ENCODE measurements around the gene NHLH1. TPM values are rescaled to one million over a fixed set of nuclear protein-coding genes. Genes with fewer than 3 reads are reported as not detected.

NHLH1 gene
- polyA plus RNA-seq, 3 donors, result 0.09 to 0.24 (median 0.12) TPM

Other genes starting within 250 kb of the NHLH1 start
- gene ATP1A4, start 215.5 kb upstream of the NHLH1 start, polyA plus RNA-seq (ENCODE audit: insufficient read length in 3 of 3), result under 1 TPM; 0.11 to 0.32 (median 0.12) TPM
- under 1 TPM; 0.20 to 0.65 (median 0.33) TPM for gene CASQ1, start 176.5 kb upstream of the NHLH1 start, polyA plus RNA-seq (ENCODE audit: insufficient read length in 3 of 3)
- 100 to 1,000 TPM in 1 of 3 donors, 10 to 100 TPM in 2; 86.8 to 117 (median 99.7) TPM for gene PEA15, start 161.7 kb upstream of the NHLH1 start, polyA plus RNA-seq (ENCODE audit: insufficient read length in 3 of 3)
- 100 to 1,000 TPM; 200 to 285 (median 205) TPM for gene DCAF8, start 104.5 kb upstream of the NHLH1 start, polyA plus RNA-seq (ENCODE audit: insufficient read length in 3 of 3)
- gene PEX19, start 81.9 kb upstream of the NHLH1 start, polyA plus RNA-seq (ENCODE audit: insufficient read length in 3 of 3), result 10 to 100 TPM; 79.0 to 88.5 (median 80.8) TPM
- 100 to 1,000 TPM; 157 to 174 (median 165) TPM for gene COPA, start 23.8 kb upstream of the NHLH1 start, polyA plus RNA-seq (ENCODE audit: insufficient read length in 3 of 3)
- gene NCSTN, start 23.7 kb upstream of the NHLH1 start, polyA plus RNA-seq (ENCODE audit: insufficient read length in 3 of 3), result 100 to 1,000 TPM; 150 to 170 (median 150) TPM
- 10 to 100 TPM; 31.7 to 35.3 (median 35.0) TPM for gene VANGL2, start 33.5 kb downstream of the NHLH1 start, polyA plus RNA-seq (ENCODE audit: insufficient read length in 3 of 3)
- under 1 TPM; 0.04 to 0.11 (median 0.11) TPM for gene SLAMF6, start 156.2 kb downstream of the NHLH1 start, polyA plus RNA-seq (ENCODE audit: insufficient read length in 3 of 3)
- 1 to 10 TPM in 2 of 3 donors, under 1 TPM in 1; 0.85 to 1.3 (median 1.2) TPM for gene CD84, start 212.4 kb downstream of the NHLH1 start, polyA plus RNA-seq (ENCODE audit: insufficient read length in 3 of 3)